ENCODE measurements around the gene KRTAP10-4. TPM values are rescaled to one million over a fixed set of nuclear protein-coding genes. Genes with fewer than 3 reads are reported as not detected.

KRTAP10-4 gene
- total and polyA plus RNA-seq, 2 of the 4 experiments (the other 2 are of a cell fraction) = not detected

- Histone ChIP-seq H3K23ac (ENCODE audit: low read depth, low read length) (no peak overlapping the region), H4K8ac (ENCODE audit: low read depth in 2 of 2, low read length in 2 of 2) (no peak overlapping the region), H3K9me1 (ENCODE audit: insufficient read depth, low read length) (no peaks in the 10 kb centered on the region), H4K5ac (ENCODE audit: low read depth, low read length) (no peak overlapping the region), H3K27ac (ENCODE audit: insufficient read depth, low read length) (no peak overlapping the region), H3K4me1 (ENCODE audit: control insufficient read depth, insufficient read depth, low read length) (no peaks in the 10 kb centered on the region), H2BK15ac (ENCODE audit: low read depth, low read length) (no peak overlapping the region), H3K14ac (replicated peaks; ENCODE audit: low read depth, low read length) (no peak overlapping the region), H3K9me3 (ENCODE audit: control insufficient read depth, insufficient read depth, low read length) (peaks cover 6% of the 10 kb centered on the region), H2BK5ac (ENCODE audit: low read depth, low read length, poor library complexity, severe bottlenecking) (no peak overlapping the region), H3K79me1 (ENCODE audit: low read depth in 1 of 2, low read length in 2 of 2) (no peaks in the 10 kb centered on the region), H2AK9ac (replicated peaks; ENCODE audit: low read depth, low read length, poor library complexity) (no peak overlapping the region), H4K91ac (ENCODE audit: insufficient read depth, low read depth, low read length) (no peak overlapping the region), H2AFZ (replicated peaks; ENCODE audit: low read length, poor library complexity) (no peak overlapping the region), H3K4me3 (ENCODE audit: insufficient read depth, low read depth, low read length) (no peak overlapping the region), H2AK5ac (ENCODE audit: low read depth, low read length) (no peak overlapping the region), H3K56ac (ENCODE audit: extremely low read depth, insufficient read depth, low read length) (no peak overlapping the region), H3K27me3 (ENCODE audit: control insufficient read depth, insufficient read depth, low read length) (peaks cover 3% of the 10 kb centered on the region; the same call in 1 of the 2 replicates), H2BK20ac (ENCODE audit: low read depth, low read length) (no peak overlapping the region), H3K36me3 (ENCODE audit: control insufficient read depth, insufficient read depth, low read length) (no peaks in the 10 kb centered on the region), H3K4ac (ENCODE audit: low read depth, low read length) (no peak overlapping the region), H4K20me1 (ENCODE audit: insufficient read depth, low read length) (no peaks in the 10 kb centered on the region), H3K4me2 (ENCODE audit: low read depth, low read length) (no peak overlapping the region), H3K18ac (ENCODE audit: low read depth, low read length) (no peak overlapping the region), H2BK120ac (ENCODE audit: low read depth, low read length) (no peak overlapping the region), H3K9ac (ENCODE audit: low read depth, low read length) (no peak overlapping the region)
- intact Hi-C loops (cut with micrococcal nuclease) (no loop called here), in situ Hi-C loops (cut with MboI; ENCODE audit: low sequenced_read_pairs) (no loop called here), dilution Hi-C loops (cut with HindIII; ENCODE audit: low sequenced_read_pairs, unreplicated experiment) (no loop called here)
- ATAC-seq (ENCODE audit: low read depth) (no peak; the same call in 1 of the 2 replicates), DNase-seq (peak; percentile 2)
- no peak for TF ChIP-seq BHLHE40 (IDR thresholded peaks at IDR 0.05; ENCODE audit: low read depth, low read length)
- TF ChIP-seq NFE2L2 (IDR thresholded peaks at IDR 0.05; ENCODE audit: low read depth, low read length) = no peak
- TF ChIP-seq MAZ (IDR thresholded peaks at IDR 0.05; ENCODE audit: borderline replicate concordance, low read depth, low read length) = no peak
- no peak for TF ChIP-seq RFX5 (IDR thresholded peaks at IDR 0.05; ENCODE audit: low read depth, low read length)
- no peak for TF ChIP-seq CEBPB (IDR thresholded peaks at IDR 0.05; ENCODE audit: low read depth, low read length)
- no peak for TF ChIP-seq POLR2A (IDR thresholded peaks at IDR 0.05; ENCODE audit: low read depth, low read length)
- TF ChIP-seq, protein P1, sequence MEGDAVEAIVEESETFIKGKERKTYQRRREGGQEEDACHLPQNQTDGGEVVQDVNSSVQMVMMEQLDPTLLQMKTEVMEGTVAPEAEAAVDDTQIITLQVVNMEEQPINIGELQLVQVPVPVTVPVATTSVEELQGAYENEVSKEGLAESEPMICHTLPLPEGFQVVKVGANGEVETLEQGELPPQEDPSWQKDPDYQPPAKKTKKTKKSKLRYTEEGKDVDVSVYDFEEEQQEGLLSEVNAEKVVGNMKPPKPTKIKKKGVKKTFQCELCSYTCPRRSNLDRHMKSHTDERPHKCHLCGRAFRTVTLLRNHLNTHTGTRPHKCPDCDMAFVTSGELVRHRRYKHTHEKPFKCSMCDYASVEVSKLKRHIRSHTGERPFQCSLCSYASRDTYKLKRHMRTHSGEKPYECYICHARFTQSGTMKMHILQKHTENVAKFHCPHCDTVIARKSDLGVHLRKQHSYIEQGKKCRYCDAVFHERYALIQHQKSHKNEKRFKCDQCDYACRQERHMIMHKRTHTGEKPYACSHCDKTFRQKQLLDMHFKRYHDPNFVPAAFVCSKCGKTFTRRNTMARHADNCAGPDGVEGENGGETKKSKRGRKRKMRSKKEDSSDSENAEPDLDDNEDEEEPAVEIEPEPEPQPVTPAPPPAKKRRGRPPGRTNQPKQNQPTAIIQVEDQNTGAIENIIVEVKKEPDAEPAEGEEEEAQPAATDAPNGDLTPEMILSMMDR (conservative IDR thresholded peaks at IDR 0.05; ENCODE audit: low read depth, low read length) = no peak
- TF ChIP-seq CHD1 (IDR thresholded peaks at IDR 0.05; ENCODE audit: low read depth, low read length) = no peak
- TF ChIP-seq FOS (IDR thresholded peaks at IDR 0.05; ENCODE audit: low read depth, low read length) = no peak
- no peak for TF ChIP-seq MXI1 (IDR thresholded peaks at IDR 0.05; ENCODE audit: borderline replicate concordance, low read depth, low read length)
- no peak for TF ChIP-seq USF2 (IDR thresholded peaks at IDR 0.05; ENCODE audit: low read depth, low read length)
- no peak for TF ChIP-seq SMC3 (IDR thresholded peaks at IDR 0.05; ENCODE audit: low read depth, low read length)
- TF ChIP-seq, protein P2, sequence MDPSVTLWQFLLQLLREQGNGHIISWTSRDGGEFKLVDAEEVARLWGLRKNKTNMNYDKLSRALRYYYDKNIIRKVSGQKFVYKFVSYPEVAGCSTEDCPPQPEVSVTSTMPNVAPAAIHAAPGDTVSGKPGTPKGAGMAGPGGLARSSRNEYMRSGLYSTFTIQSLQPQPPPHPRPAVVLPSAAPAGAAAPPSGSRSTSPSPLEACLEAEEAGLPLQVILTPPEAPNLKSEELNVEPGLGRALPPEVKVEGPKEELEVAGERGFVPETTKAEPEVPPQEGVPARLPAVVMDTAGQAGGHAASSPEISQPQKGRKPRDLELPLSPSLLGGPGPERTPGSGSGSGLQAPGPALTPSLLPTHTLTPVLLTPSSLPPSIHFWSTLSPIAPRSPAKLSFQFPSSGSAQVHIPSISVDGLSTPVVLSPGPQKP (IDR thresholded peaks at IDR 0.05; ENCODE audit: borderline replicate concordance, low read depth, low read length) = no peak
- TF ChIP-seq RCOR1 (IDR thresholded peaks at IDR 0.05; ENCODE audit: insufficient replicate concordance, low read length) = no peak
- TF ChIP-seq MAFK (IDR thresholded peaks at IDR 0.05; ENCODE audit: low read depth, low read length) = no peak
- TF ChIP-seq RAD21 (IDR thresholded peaks at IDR 0.05; ENCODE audit: low read length) = no peak
- 81% methylated on average over 4 of the region's 15 CpGs; no CpG with 5 or more reads in 1 of the 2 experiments for WGBS, 2 experiments (ENCODE audit: extremely low coverage in 2 of 2, insufficient read length in 1 of 2)
- BruUV-seq (replicated peaks) = no TSS peak
- POLR2A ChIA-PET (ENCODE audit: unreplicated experiment) = no interaction called here
- CTCF ChIA-PET = no interaction called here
Observed at GRCh38 chr21:44572959-44573583, 458 bp upstream of the KRTAP10-4 start.

All from IMR-90 (cell line).